Pancreas (tissue), 10 donors: ENCODE results near the gene KCTD21. TPM values are rescaled to one million over a fixed set of nuclear protein-coding genes. Genes with fewer than 3 reads are reported as not detected.
"Not testable (repeated sequence)": the region's sequence is repeated elsewhere in the genome, so short reads cannot be mapped to it uniquely, and the experiment has no call there.

Source experiments
- ATAC-seq, 4 donors: fragments of 200-7000 bp; cut with Tn5 transposase; one replicate each; pipeline versions ENCODE4 v1.8.0 to v1.9.1; 2020; ENCODE audit warnings: mild to moderate bottlenecking in 4 of 4, moderate library complexity in 4 of 4
- DNase-seq, 6 donors: peaks; one replicate each; pipeline ENCODE4 v3.0.0-alpha.2; 2020
- FAIRE-seq: peaks from 2 replicates; lab custom pipeline; 2012; peaks lifted over from hg19 to GRCh38; lab: Jason Lieb, UNC
- H3K27ac ChIP-seq, 4 donors: fragments of 200-600 bp; sonication (generic); 1 replicate in 3 of 4; 2 replicates in 1 of 4; pipeline versions ENCODE4 v1.5.0 to v1.8.0; 2020
- H3K27me3 ChIP-seq, 4 donors: fragments of 200-600 bp; one replicate each; pipeline ENCODE4 v1.8.0; 2021
- H3K36me3 ChIP-seq, 3 donors: fragments of 200-600 bp; sonication (generic) in 1 of 3; one replicate each; pipeline versions ENCODE4 v1.5.0 to v1.8.0; 2020 to 2021
- H3K4me1 ChIP-seq, 3 donors: fragments of 200-600 bp; one replicate each; pipeline ENCODE4 v1.8.0; 2021
- H3K4me3 ChIP-seq, 4 donors: fragments of 200-600 bp; sonication (generic) in 2 of 4; one replicate each; pipeline versions ENCODE4 v1.5.0 to v1.8.0; 2020 to 2021
- H3K9me3 ChIP-seq, 4 donors: fragments of 200-600 bp; one replicate each; pipeline ENCODE4 v1.8.0; 2021
- WGBS, 2 donors: extraction: QIAGEN DNeasy Blood & Tissue Kit; methylation state at CpG; one replicate each; pipeline ENCODE4 v1.1.7; 2013; 5-methylcytosine and 5-hydroxymethylcytosine counted together
- intact Hi-C, 3 donors: fragments of 100-400 bp; cut with DNase I; formaldehyde crosslinking; loops; one replicate each; pipeline versions ENCODE4 v1.11.1 to v1.14.2; 2022
- polyA plus RNA-seq, 2 donors: library from polyadenylated mRNA; stranded (reverse); fragments of 200-250 nt; gene quantifications; one replicate each; pipeline ENCODE4 v1.2.3, GENCODE V29; 2013
- total RNA-seq, 6 donors: library from RNA; stranded (reverse); fragmentation: NEBNext Ultra II Directional in 4 of 6; extraction: Animal tissue kit (Norgen Biotek cat#: 25700) in 4 of 6; gene quantifications; one replicate each; pipeline versions ENCODE4 v1.2.1 to v1.2.4, GENCODE V29; 2021 to 2023
- TF ChIP-seq, protein P1 (sequence below), 4 donors: fragments of 200-600 bp; sonication (generic) in 3 of 4; IDR thresholded peaks; one replicate each; pipeline versions ENCODE4 v1.5.0 to v1.8.0; 2021; ENCODE audit warnings: antibody characterized with exemption in 4 of 4
- donor health status: healthy with polysubstance abuse.
- donor health status: DM: no; HTN: no; CAD: no; lungs with moderate emphysema.
- donor health status: DM: no; HTN: no; CAD: no.
- donor health status: control.
- donor health status: control.
- donor health status: Bipolar disorder and iron deficiency.
- donor health status: DM: yes; HTN: yes; CAD: no.
- donor health status: DM: no; HTN: no; CAD: no.
- donor health status: DM: no; HTN: no; CAD: no.
- donor health status: DM: yes; HTN: yes; CAD: no.

KCTD21 gene
- total and polyA plus RNA-seq, 8 donors, result 1.9 to 4.8 (median 2.7) TPM

DNA sequence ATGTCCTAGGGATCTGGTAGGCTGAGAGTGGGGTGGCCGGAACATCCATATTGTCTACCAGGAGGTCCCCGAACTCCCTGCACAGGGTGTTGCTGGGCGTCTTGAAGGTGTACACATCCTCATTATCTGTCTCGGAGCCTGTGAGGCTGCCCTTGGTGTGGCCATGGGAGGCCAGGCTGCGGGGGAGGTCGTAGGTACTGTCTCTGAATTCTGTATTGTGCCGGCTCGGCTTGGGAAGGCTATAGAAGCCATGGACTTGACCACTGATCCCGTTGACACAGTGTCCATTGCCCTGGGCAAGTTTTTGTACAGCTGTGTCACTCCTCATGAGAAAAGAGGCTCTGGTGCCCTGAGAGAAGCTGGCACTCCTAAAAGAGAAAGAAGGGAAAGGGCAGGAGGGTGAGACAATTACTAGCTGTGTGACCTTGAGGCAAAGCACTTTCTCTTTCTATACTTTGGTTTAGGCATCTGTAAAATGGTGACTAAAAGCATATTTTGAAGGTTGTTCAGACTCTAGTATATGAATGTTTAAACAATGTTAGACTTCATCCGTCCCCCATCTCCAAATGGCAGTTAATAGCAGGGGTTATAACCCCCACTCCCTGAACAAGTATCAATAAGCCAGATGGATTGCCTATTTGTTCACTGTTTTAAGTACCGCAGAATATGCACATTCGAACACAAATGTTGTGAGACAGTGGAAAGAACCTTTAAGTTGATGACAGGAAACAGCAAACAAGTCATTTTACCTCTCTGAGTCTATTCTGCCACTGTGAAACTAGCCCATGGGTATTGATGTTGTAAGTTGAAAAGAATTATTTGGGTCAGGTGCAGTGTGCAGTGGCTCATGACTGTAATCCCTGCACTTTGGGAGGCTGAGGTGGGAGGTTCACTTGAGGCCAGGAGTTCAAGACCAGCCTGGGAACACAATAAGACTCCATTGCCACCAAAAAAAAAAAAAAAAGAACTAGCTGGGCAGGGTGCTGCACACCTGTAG, 38.6 kb upstream of the KCTD21 start:
- DNase-seq (no peak), ATAC-seq (no peak), FAIRE-seq (no peak)
- Histone ChIP-seq H3K27ac (no peak overlapping the region), H3K36me3 (no peaks in the 10 kb centered on the region), H3K9me3 (no peaks in the 10 kb centered on the region), H3K4me1 (no peaks in the 10 kb centered on the region), H3K4me3 (no peak overlapping the region), H3K27me3 (no peaks in the 10 kb centered on the region)
- WGBS, 2 donors, result 87 to 91% methylated on average over 12 of the region's 12 CpGs
- TF ChIP-seq, protein P1, sequence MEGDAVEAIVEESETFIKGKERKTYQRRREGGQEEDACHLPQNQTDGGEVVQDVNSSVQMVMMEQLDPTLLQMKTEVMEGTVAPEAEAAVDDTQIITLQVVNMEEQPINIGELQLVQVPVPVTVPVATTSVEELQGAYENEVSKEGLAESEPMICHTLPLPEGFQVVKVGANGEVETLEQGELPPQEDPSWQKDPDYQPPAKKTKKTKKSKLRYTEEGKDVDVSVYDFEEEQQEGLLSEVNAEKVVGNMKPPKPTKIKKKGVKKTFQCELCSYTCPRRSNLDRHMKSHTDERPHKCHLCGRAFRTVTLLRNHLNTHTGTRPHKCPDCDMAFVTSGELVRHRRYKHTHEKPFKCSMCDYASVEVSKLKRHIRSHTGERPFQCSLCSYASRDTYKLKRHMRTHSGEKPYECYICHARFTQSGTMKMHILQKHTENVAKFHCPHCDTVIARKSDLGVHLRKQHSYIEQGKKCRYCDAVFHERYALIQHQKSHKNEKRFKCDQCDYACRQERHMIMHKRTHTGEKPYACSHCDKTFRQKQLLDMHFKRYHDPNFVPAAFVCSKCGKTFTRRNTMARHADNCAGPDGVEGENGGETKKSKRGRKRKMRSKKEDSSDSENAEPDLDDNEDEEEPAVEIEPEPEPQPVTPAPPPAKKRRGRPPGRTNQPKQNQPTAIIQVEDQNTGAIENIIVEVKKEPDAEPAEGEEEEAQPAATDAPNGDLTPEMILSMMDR (IDR thresholded peaks at IDR 0.05), result no peak
- intact Hi-C loops, result loop anchor here in 2 of 3 donors (5.0 to 10.0 kb wide), 3 partner anchors 198 to 335 kb away; no protein-coding TSS in a partner anchor

DNA sequence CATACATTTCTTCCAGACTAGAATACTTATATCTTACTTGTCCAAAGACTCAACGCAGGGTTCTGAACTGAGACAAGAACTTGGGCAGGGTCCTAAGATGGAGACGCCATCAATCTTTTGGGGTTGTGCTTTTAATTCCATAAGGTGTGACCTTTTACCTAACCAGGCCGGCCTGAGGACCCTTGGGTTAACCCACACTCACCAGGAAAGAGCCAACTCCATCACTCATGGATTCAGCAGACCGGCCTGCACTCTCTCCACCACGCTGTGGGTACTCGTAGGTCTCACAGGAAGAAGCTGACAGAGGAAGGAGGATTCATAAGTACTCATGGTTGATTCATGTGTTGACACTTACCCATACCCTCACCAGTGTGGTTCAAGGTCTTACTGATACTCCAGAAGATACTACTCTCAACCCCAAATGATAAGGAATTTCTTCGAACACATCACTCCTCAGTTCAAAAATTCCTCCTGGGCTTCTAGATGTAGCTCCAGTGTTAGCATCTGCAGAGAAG, 36.5 kb upstream of the KCTD21 start:
- TF ChIP-seq, protein P1 (IDR thresholded peaks at IDR 0.05), result no peak
- Histone ChIP-seq H3K9me3 (no peaks in the 10 kb centered on the region), H3K4me1 (no peaks in the 10 kb centered on the region), H3K4me3 (no peak overlapping the region), H3K27me3 (no peaks in the 10 kb centered on the region), H3K36me3 (peaks cover 0 to 8% (median 0%) of the 10 kb centered on the region in 3 donors), H3K27ac (no peak overlapping the region)
- DNase-seq, result no peak
- intact Hi-C loops, result loop anchor here in 2 of 3 donors (5.0 to 10.0 kb wide), 3 partner anchors 200 to 337 kb away; no protein-coding TSS in a partner anchor
- 89 to 90% methylated on average over 7 of the region's 7 CpGs for WGBS, 2 donors
- ATAC-seq, result no peak
- no peak for FAIRE-seq

DNA sequence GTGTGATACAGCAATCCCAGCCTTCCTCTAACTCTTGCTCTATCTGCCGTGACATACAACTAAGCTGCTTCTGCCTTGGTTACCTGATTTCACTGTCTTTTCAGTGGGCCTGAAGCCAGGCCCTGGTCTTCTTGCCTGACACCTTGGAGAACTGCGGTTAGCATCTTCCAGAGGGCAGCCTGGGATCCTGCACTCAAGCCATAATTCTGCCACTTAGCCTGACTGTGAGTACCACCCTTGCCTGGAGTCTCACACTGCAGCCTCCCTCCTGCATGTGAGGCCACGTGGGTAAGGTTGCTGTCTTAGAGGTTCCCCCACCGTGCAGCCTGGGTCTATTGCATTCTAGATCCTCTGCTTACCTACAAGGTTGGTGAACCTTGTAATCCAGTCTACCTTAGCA, 36.1 kb upstream of the KCTD21 start:
- no peak for DNase-seq
- Histone ChIP-seq H3K4me3 (no peak overlapping the region), H3K27ac (no peak overlapping the region), H3K27me3 (no peaks in the 10 kb centered on the region), H3K9me3 (no peaks in the 10 kb centered on the region), H3K36me3 (peaks cover 0 to 11% (median 0%) of the 10 kb centered on the region in 3 donors), H3K4me1 (no peaks in the 10 kb centered on the region)
- ATAC-seq, result no peak
- TF ChIP-seq, protein P1 (IDR thresholded peaks at IDR 0.05), result no peak
- FAIRE-seq, result no peak
- intact Hi-C loops, result loop anchor here in 1 of 3 donors (10.0 kb wide), 1 partner anchor 200 kb away; no protein-coding TSS in a partner anchor
- WGBS, 2 donors, result 82 to 92% methylated on average over 4 of the region's 4 CpGs

DNA sequence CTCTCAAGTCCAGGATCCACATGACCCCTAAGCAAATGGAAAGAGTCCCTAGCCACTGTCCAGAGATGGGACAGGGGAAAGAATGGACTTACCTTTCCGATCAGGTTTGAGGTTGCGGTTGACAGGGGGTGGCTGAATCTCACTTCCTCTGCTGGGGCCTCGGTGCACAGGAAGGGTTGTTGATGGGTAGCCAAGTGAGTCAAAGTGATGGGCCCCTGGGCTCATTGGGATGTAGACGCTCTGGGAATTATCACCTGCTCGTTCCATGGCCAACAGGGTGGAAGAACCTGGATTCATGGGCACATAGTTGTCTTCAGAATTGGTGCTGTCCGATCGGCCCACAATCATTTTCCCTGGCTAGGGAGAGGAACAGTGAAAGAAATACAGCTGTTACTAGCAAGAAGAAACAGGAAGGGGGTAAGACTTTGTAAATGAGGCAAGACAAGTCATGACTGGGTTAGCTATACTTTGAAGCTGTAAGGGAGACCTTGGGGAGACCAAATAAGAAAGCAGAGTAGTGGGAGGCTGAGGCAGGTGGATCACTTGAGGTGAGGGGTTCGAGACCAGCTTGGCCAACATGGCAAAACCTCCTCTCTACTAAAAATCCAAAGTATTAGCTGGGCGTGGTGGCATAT, 35.0 kb upstream of the KCTD21 start:
- 88 to 93% methylated on average over 9 of the region's 9 CpGs for WGBS, 2 donors
- TF ChIP-seq, protein P1 (IDR thresholded peaks at IDR 0.05), result no peak
- H3K27ac ChIP-seq, result no peak overlapping the region
- peaks cover 0 to 14% (median 0%) of the 10 kb centered on the region in 3 donors for H3K36me3 ChIP-seq
- no peak for ATAC-seq
- FAIRE-seq, result no peak
- no peaks in the 10 kb centered on the region for H3K9me3 ChIP-seq
- no peaks in the 10 kb centered on the region for H3K4me1 ChIP-seq
- no peak for DNase-seq
- no peak overlapping the region for H3K4me3 ChIP-seq
- intact Hi-C loops, result loop anchor here in 1 of 3 donors (10.0 kb wide), 1 partner anchor 201 kb away; no protein-coding TSS in a partner anchor
- no peaks in the 10 kb centered on the region for H3K27me3 ChIP-seq

DNA sequence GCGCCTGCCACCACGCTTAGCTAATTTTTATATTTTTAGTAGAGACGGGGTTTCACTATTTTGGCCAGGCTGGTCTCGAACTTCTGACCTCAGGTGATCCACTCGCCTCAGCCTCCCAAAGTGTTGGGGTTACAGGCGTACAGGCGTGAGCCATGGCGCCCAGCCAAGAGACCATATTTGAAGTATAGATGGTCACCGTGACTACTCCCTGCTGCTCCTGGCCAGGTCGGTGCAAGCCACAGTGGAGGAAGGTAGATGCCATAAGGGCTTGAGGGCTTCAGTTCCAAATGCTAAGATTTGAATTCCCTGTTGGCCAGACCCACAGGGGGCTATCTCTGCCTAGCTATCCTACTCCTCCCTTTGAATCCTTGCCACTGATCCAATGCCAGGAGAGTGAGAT, 34.3 kb upstream of the KCTD21 start:
- H3K9me3 ChIP-seq, FAIRE-seq, H3K4me1 ChIP-seq, H3K4me3 ChIP-seq, DNase-seq, H3K27ac ChIP-seq, H3K27me3 ChIP-seq, ATAC-seq: not testable (repeated sequence)
- H3K36me3 ChIP-seq, result peaks cover 0 to 14% (median 0%) of the 10 kb centered on the region in 3 donors
- WGBS, 2 donors, result 79 to 80% methylated on average over 10 of the region's 10 CpGs
- intact Hi-C loops, result loop anchor here in 1 of 3 donors (10.0 kb wide), 1 partner anchor 202 kb away; no protein-coding TSS in a partner anchor
